Sigmoid colon (tissue), 4 donors: ENCODE results near the gene CBX2.

Experiments
- CTCF ChIP-seq, 4 experiments: fragments of 450-650 bp in 3 of 4; fragments of 200-600 bp in 1 of 4; IDR thresholded peaks; one replicate each; pipeline ENCODE4 v1.5.1; 2016 to 2019; ENCODE audit warnings: antibody characterized with exemption in 4 of 4, mild to moderate bottlenecking in 3 of 4, moderate library complexity in 2 of 4
- POLR2AphosphoS5 ChIP-seq, 4 donors: sonication (generic); formaldehyde crosslinking; IDR thresholded peaks; one replicate each; pipeline ENCODE4 v1.6.1; 2017; ENCODE audit warnings: antibody characterized with exemption in 4 of 4

GRCh38 chr17:79788455-79788854 lies 10.5 kb downstream of the CBX2 start:
- TF ChIP-seq POLR2AphosphoS5 (IDR thresholded peaks at IDR 0.05) (no peak), CTCF (IDR thresholded peaks at IDR 0.05) (no peak)
